Lower leg skin (tissue), 4 donors: ENCODE data around the gene INSIG2. TPM values are rescaled to one million over a fixed set of nuclear protein-coding genes. Genes with fewer than 3 reads are reported as not detected.

Source experiments
- DNase-seq, 2 donors: peaks; one replicate each; pipeline ENCODE4 v3.0.0-alpha.2; 2019; ENCODE audit warnings: low spot score in 2 of 2
- H3K4me3 ChIP-seq: fragments of 200-600 bp; sonication (generic); 2 replicates; pipeline ENCODE4 v1.5.1; 2017; ENCODE audit warnings: mild to moderate bottlenecking, low read depth; ENCODE audit not compliant: poor library complexity, severe bottlenecking
- CTCF ChIP-seq, 3 donors: fragments of 450-650 bp; IDR thresholded peaks; one replicate each; pipeline ENCODE4 v1.5.1; 2016; ENCODE audit warnings: antibody characterized with exemption in 3 of 3, mild to moderate bottlenecking in 3 of 3, moderate library complexity in 2 of 3
- POLR2A ChIP-seq, 2 donors: fragments of 450-650 bp; IDR thresholded peaks; one replicate each; pipeline ENCODE4 v1.6.1; 2016 to 2017; ENCODE audit warnings: antibody characterized with exemption in 2 of 2, mild to moderate bottlenecking in 1 of 2, moderate library complexity in 1 of 2
- WGBS, 2 donors: methylation state at CpG; one replicate each; pipeline ENCODE4 v1.1.5; 2018; 5-methylcytosine and 5-hydroxymethylcytosine counted together
- intact Hi-C: fragments of 100-400 bp; cut with DNase I; formaldehyde crosslinking; loops from one replicate; pipeline ENCODE4 v1.15.0; 2023; ENCODE audit warnings: low total_unique reads
- total RNA-seq, 4 donors: library from RNA; depleted of rRNA; stranded (reverse); fragments of >200 nt; gene quantifications; one replicate each; pipeline ENCODE4 v1.1.0, GENCODE V29; 2016

INSIG2 gene
- total RNA-seq, 4 donors from 2014 or later, result 11.6 to 13.6 (median 12.5) TPM

GRCh38 chr2:118098307-118099030, 10.2 kb downstream of the INSIG2 start:
- no peak for TF ChIP-seq POLR2A (IDR thresholded peaks at IDR 0.05)
- no peak for TF ChIP-seq CTCF (IDR thresholded peaks at IDR 0.05)
- intact Hi-C loops, result no loop called here
- H3K4me3 ChIP-seq, result no peak overlapping the region
- 77 to 87% methylated on average over 1 of the region's 1 CpG for WGBS, 2 donors
- DNase-seq, result no peak

GRCh38 chr2:118102433-118103082, 14.3 kb downstream of the INSIG2 start:
- no peak for TF ChIP-seq CTCF (IDR thresholded peaks at IDR 0.05)
- TF ChIP-seq POLR2A (IDR thresholded peaks at IDR 0.05), result no peak
- no peak overlapping the region for H3K4me3 ChIP-seq
- WGBS, 2 donors, result 66 to 82% methylated on average over 6 of the region's 6 CpGs
- intact Hi-C loops, result no loop called here
- DNase-seq, result no peak

- 90 to 92% methylated on average over 2 of the region's 2 CpGs for WGBS, 2 donors
- intact Hi-C loops, result no loop called here
- DNase-seq, result no peak
- H3K4me3 ChIP-seq, result no peak overlapping the region
- TF ChIP-seq POLR2A (IDR thresholded peaks at IDR 0.05) (no peak), CTCF (IDR thresholded peaks at IDR 0.05) (no peak)
Observed at GRCh38 chr2:118103951-118104940, 16.0 kb downstream of the INSIG2 start.

GRCh38 chr2:118105497-118105896, 17.2 kb downstream of the INSIG2 start:
- TF ChIP-seq CTCF (IDR thresholded peaks at IDR 0.05) (no peak), POLR2A (IDR thresholded peaks at IDR 0.05) (no peak)
- intact Hi-C loops, result no loop called here
- WGBS, 2 donors, result 81 to 89% methylated on average over 4 of the region's 4 CpGs
- DNase-seq, result no peak
- H3K4me3 ChIP-seq, result no peak overlapping the region

- H3K4me3 ChIP-seq, result no peak overlapping the region
- 83 to 85% methylated on average over 3 of the region's 3 CpGs for WGBS, 2 donors
Observed at GRCh38 chr2:118106926-118107325, 18.7 kb downstream of the INSIG2 start.

More at GRCh38 chr2:118106926-118107325, 18.7 kb downstream of the INSIG2 start:
- intact Hi-C loops, result no loop called here
- TF ChIP-seq POLR2A (IDR thresholded peaks at IDR 0.05) (no peak), CTCF (IDR thresholded peaks at IDR 0.05) (no peak)
- DNase-seq, result no peak
